Neutrophil (primary cell): ENCODE results near the gene INSYN2A.

Experiments
- H3K27ac ChIP-seq: fragments of 200-600 bp; sonication (generic); 2 replicates; pipeline ENCODE4 v1.5.1; 2016; ENCODE audit warnings: mild to moderate bottlenecking, moderate library complexity
- H3K27me3 ChIP-seq: fragments of 200-600 bp; sonication (generic); 2 replicates; pipeline ENCODE4 v1.6.0; 2016; ENCODE audit warnings: mild to moderate bottlenecking
- H3K36me3 ChIP-seq: fragments of 200-600 bp; sonication (generic); 2 replicates; pipeline ENCODE4 v1.5.1; 2017
- H3K4me1 ChIP-seq, 2 experiments: fragments of 200-600 bp in 1 of 2; sonication (generic) in 1 of 2; 1 replicate in 1 of 2; 2 replicates in 1 of 2; pipeline versions ENCODE4 v1.5.1 to v1.6.1; 2013 to 2016; ENCODE audit warnings: low read depth in 1 of 2, low read length in 1 of 2, mild to moderate bottlenecking in 1 of 2, moderate library complexity in 1 of 2; ENCODE audit not compliant: control insufficient read depth in 1 of 2, insufficient read depth in 1 of 2
- H3K4me3 ChIP-seq, 2 experiments: fragments of 200-600 bp in 1 of 2; sonication (generic) in 1 of 2; 1 replicate in 1 of 2; 2 replicates in 1 of 2; pipeline ENCODE4 v1.5.1; 2013 to 2016; ENCODE audit warnings: low read depth in 1 of 2, low read length in 1 of 2, mild to moderate bottlenecking in 1 of 2, moderate library complexity in 1 of 2
- H3K9me3 ChIP-seq: fragments of 200-600 bp; sonication (generic); 2 replicates; pipeline ENCODE4 v1.5.1; 2016
- CTCF ChIP-seq: fragments of 200-600 bp; sonication (generic); IDR thresholded peaks from 2 replicates; pipeline ENCODE4 v1.5.1; 2016; ENCODE audit warnings: antibody characterized with exemption

Gene INSYN2A, protein sequence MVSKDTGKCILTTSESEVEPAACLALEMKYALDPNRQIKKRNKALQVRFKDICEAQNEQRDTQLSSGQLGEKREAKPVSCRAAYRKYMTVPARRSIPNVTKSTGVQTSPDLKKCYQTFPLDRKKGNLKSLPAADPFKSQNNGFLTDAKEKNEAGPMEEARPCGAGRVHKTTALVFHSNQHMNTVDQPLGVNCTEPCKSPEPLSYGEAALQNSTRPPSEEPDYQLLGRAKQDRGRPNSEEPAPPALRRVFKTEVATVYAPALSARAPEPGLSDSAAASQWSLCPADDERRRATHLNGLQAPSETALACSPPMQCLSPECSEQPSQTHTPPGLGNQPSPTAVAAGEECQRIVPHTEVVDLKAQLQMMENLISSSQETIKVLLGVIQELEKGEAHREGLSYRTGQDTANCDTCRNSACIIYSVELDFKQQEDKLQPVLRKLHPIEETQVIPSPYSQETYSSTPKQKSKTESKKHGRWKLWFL

GRCh38 chr10:127196282-127197153 lies at the start of gene INSYN2A:
TSS of gene INSYN2A (minus strand) at chr10:127196591. CDS start at chr10:127176395, 20,196 bp downstream.
- H3K36me3 ChIP-seq: no peaks in the 10 kb centered on the region
- no peaks in the 10 kb centered on the region for H3K9me3 ChIP-seq
- H3K4me1 ChIP-seq: no peaks in the 10 kb centered on the region
- no peak within 1 kb of the TSS for H3K27ac ChIP-seq
- no peak for TF ChIP-seq CTCF
- H3K4me3 ChIP-seq: no peak within 1 kb of the TSS
- peaks cover 87% of the 10 kb centered on the region for H3K27me3 ChIP-seq

GRCh38 chr10:127245456-127245855 lies 49.1 kb upstream of the INSYN2A start:
- peaks cover 31 to 39% of the 10 kb centered on the region in 2 experiments for H3K4me1 ChIP-seq
- no peak for TF ChIP-seq CTCF

DNA sequence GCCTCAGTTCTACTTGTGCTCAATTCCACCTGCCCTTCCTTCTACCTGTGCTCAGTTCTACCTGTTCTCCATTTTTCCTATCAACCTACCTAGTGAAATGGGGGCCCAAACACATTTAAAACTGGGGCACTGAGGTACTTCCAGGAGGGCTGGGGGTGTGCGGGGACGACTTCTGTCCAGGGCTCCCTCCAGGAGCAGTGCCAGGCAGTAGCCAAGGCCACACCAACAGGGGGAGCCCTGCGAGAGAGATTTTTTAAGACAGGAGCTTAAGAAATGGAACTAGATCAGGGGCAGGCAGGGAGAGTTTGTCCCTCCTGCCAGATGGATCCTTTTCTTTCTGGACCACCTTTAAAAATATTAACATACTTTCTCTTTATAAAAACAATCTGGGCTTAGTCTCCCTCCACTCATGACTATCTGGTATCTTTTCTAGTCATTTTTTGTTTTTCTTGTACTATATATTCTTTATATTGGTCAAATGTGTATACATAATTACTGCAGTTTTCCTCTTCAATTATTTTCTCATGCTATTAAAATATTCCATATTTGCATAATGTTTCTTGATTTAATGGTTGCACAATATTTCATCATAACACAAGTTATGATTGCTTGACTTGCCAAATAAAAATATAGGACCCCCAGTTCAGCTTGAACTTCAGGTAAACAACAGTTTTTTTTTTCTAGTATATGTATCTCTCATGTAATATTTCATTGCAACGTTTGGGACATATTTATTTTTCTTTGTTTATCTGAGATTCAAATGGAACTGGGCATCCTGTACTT lies 47.3 kb upstream of the INSYN2A start:
- TF ChIP-seq CTCF: peak; percentile 57

More at GRCh38 chr10:127245456-127245855, 49.1 kb upstream of the INSYN2A start:
- H3K9me3 ChIP-seq: no peaks in the 10 kb centered on the region
- no peaks in the 10 kb centered on the region for H3K36me3 ChIP-seq
- H3K4me3 ChIP-seq: no peak overlapping the region
- H3K27me3 ChIP-seq: no peaks in the 10 kb centered on the region
- H3K27ac ChIP-seq: no peak overlapping the region

GRCh38 chr10:127242914-127243313 lies 46.5 kb upstream of the INSYN2A start:
- no peak overlapping the region for H3K27ac ChIP-seq
- H3K4me1 ChIP-seq: peaks cover 10 to 15% of the 10 kb centered on the region in 2 experiments
- no peaks in the 10 kb centered on the region for H3K9me3 ChIP-seq
- H3K27me3 ChIP-seq: no peaks in the 10 kb centered on the region
- no peak overlapping the region for H3K4me3 ChIP-seq
- TF ChIP-seq CTCF: no peak
- no peaks in the 10 kb centered on the region for H3K36me3 ChIP-seq

More for the DNA sequence above, 47.3 kb upstream of the INSYN2A start:
- Histone ChIP-seq H3K36me3 (no peaks in the 10 kb centered on the region), H3K4me1 (peaks cover 13 to 22% of the 10 kb centered on the region in 2 experiments), H3K27me3 (no peaks in the 10 kb centered on the region), H3K4me3 (no peak overlapping the region), H3K27ac (no peak overlapping the region), H3K9me3 (no peaks in the 10 kb centered on the region)

DNA sequence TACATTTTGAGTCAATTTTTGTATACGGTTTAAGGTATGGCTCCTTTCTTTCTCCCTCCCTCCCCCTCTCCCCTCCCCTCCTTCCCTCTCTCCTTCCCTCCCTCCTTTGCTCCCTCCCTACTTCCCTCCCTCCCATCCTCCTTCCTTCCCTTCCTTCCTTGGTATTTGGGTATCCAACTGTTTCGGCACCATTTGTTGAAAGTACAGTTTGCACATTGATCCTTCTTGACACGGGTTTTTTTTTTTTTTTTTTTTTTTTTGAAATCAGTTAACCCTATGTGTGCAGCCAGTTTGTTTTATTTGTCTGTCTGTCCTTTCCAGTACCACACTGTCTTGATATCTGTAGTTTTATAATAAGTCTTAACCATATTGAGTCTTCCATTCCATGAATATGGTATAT lies 39.9 kb upstream of the INSYN2A start:
- Histone ChIP-seq H3K36me3 (no peaks in the 10 kb centered on the region), H3K27ac (no peak overlapping the region)
- no peak for TF ChIP-seq CTCF

More for the DNA sequence above, 39.9 kb upstream of the INSYN2A start:
- Histone ChIP-seq H3K27me3 (no peaks in the 10 kb centered on the region), H3K4me1 (no peaks in the 10 kb centered on the region), H3K9me3 (no peaks in the 10 kb centered on the region), H3K4me3 (no peak overlapping the region)
